Fibroblast of the conjunctiva (primary cell): ENCODE results near the gene BTNL3.
"Not testable (repeated sequence)": the region's sequence is repeated elsewhere in the genome, so short reads cannot be mapped to it uniquely, and the experiment has no call there.

Source experiments
- DNase-seq: peaks from one replicate; pipeline ENCODE4 v3.0.0-alpha.2; 2010; ENCODE audit warnings: low read depth

BTNL3 gene, protein sequence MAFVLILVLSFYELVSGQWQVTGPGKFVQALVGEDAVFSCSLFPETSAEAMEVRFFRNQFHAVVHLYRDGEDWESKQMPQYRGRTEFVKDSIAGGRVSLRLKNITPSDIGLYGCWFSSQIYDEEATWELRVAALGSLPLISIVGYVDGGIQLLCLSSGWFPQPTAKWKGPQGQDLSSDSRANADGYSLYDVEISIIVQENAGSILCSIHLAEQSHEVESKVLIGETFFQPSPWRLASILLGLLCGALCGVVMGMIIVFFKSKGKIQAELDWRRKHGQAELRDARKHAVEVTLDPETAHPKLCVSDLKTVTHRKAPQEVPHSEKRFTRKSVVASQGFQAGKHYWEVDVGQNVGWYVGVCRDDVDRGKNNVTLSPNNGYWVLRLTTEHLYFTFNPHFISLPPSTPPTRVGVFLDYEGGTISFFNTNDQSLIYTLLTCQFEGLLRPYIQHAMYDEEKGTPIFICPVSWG

DNA sequence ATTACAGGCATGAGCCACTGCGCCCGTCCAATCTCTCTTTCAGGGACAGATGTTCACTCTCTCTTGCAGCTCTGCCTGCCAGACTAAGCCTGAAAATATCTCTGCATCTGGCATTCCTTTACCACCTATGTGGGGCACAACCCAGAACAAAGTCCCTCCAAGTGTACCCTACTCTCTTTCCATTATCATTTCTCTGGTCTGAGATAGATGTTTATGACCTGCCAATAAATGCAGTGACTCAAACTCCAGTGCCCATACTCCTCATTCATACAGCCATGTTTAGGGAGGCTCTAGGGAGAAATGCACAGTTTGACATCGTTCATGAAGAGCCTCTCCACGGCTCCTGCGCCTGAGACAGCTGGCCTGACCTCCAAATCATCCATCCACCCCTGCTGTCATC, at the start of gene BTNL3:
BTNL3 (plus strand) TSS at position 255 of the 400 bp plus-strand sequence. CDS start 183 bp downstream, outside the sequence.
- no peak for DNase-seq

DNA sequence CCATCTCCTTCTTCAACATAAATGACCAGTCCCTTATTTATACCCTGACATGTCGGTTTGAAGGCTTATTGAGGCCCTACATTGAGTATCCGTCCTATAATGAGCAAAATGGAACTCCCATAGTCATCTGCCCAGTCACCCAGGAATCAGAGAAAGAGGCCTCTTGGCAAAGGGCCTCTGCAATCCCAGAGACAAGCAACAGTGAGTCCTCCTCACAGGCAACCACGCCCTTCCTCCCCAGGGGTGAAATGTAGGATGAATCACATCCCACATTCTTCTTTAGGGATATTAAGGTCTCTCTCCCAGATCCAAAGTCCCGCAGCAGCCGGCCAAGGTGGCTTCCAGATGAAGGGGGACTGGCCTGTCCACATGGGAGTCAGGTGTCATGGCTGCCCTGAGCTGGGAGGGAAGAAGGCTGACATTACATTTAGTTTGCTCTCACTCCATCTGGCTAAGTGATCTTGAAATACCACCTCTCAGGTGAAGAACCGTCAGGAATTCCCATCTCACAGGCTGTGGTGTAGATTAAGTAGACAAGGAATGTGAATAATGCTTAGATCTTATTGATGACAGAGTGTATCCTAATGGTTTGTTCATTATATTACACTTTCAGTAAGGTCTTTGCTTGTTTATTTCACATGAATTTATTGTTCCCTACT, 38.2 kb upstream of the BTNL3 start:
- DNase-seq: no peak

DNA sequence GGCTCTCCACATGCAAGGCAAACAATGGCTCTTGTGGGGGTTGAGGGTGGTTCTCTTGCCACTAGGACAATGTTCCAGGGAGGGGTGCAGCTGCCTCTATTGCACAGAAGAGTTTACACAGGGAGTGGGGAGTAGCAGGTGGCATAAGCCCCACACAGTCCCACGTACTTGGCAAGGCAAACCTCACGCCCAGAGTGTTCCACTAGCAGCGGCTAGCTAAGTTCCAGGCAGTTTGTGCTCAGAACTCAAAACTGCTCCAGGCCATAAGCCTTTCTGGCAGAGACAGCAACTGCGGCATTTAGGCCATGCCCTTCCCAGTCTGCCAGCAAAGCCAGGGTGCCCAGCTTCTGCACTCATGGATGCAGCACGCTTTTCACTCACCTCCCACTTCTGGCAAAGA, 29.0 kb upstream of the BTNL3 start:
- DNase-seq: no peak

DNA sequence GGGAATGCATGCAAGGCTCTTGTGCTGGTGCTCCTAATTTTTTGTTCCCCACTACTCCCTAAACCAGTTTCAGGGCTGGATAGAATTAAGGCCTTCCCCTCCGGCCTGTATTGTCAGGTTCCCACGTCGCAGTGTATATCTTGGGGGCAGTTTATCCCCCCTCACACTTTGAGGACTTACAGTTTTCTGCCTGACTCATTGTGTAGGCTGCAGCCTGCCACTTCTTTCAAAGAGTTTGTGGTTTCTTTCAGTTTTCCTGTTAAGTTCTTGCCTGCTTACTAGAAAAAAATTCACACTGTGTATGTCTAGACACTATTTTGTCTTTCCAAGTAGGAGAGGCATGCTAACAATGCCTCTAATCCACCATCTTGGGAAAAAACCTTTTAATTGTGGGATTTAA, 28.4 kb upstream of the BTNL3 start:
- DNase-seq: no peak

DNA sequence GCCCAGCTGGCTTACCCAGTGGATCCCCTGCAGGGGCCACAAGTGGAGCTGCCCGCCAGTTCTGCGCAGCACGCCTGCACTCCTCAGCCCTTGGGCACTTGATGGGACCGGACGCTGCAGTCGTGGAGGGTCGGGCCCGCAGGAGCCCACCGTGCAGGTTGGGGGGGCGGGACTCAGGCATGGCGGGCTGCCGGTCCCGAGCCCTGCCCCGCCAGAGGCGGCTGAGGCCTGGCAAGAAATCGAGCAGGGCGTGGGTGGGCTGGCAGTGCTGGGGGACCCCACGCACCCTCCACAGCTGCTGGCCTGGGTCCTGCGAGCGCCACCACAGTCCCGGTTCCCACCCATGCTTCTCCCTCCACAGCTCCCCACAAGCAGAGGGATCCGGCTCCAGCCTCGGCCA, 19.2 kb upstream of the BTNL3 start:
- no peak for DNase-seq

DNA sequence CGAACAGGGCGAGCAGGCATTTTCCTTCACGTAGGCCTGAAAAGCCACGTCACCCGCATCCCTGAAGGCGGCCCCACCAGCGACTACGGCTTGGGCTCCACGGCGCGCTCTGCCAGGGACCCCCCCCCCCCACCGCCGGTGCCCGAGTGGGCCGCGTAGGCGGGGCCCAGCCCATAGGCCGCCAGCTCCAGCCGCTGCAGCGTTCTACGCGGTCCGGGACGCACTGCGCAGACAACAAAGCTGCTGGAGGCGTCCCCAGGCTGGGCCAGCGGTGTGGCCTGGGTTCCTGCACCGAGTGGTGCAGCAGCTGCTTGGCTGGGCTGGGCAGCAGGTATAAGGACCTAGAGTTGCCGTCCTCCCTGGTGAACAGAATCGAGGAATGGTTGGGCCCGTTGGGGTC, 18.3 kb upstream of the BTNL3 start:
- no peak for DNase-seq

DNA sequence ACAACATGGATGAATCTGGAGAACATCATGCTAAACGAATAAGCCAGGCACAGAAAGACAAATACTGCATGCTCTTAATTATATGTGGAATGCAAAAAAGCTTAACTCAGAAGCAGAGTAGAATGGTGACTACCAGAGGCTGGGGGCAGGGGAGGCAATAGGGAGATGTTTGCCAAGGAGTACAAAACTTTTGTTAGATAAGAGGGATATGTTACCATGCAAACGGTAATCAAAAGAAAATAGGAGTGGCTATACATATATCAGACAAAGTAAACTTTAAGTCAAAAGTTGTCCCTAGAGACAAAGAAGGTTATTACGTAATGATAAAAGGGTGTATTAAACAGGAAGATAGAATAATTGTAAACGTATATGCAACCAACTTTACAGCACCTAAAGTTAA, 17.8 kb upstream of the BTNL3 start:
- no peak for DNase-seq

DNA sequence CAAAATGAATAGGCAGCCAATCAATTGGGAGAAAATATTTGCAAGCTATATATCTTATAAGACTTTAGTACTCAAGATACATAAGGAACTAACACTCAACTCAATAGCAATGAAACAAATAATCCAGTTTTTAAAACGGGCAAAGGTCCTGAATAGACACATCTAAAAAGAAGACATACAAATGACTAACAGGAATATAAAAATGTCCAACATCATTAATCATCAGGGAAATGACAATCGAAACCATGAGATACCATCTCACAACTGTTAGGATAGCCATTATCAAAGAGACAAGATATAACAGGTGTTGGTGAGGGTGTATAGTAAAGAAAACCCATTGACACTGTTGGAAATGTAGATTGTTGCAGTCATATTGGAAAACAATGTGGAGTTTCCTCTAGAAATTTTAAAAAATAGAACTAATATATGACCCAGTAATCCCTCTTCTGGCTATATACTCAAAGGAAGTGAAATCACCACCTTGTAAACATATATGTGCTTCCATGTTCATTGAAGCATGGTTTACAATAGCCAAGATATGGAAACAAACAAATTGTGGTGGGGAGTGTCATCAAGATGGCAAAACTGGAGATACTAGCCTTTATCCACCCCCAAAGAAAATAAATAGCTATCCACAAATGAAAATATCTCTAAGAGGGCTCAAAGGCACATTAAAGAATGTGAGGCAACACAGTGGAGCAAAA, 13.9 kb upstream of the BTNL3 start:
- no peak for DNase-seq

DNA sequence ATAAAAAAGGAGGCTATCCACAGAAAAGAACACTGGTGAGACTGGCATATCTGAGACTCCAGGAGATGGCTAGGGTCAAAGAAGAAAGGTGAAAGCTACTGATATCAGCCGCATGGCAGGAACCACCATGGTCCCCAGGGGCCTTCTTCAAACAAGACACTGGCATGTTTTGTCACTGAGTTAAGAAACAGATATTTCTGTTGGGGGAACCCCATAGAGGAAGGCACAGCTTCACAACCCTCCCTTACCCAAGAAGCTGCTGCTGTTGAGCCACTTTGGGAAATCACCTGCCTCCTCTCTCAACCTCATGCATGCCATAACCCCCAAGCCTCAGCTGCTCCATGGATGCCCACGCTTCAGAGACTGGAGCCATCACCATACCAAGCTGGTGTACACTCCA, 13.3 kb upstream of the BTNL3 start:
- no peak for DNase-seq

DNA sequence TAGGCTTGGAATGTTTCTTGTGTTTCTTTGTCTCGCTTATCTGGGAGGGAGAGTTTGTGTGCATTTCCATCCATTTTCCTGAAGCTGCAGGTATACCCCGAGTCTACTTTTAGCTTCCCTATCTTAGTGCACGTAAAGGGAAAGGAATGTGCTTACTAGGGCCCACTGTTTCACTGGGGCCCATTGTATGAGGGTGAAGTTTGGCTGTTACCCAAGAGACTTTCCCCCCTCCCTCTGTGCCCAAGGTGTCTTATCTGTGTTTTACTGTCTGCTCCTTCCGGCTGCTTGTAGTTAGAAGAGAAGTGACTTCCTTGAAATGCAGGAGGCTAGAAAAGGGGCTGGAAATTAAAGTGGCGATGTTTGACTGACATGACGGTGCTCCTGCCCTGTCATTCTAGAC, 12.1 kb upstream of the BTNL3 start:
- DNase-seq: no peak

DNA sequence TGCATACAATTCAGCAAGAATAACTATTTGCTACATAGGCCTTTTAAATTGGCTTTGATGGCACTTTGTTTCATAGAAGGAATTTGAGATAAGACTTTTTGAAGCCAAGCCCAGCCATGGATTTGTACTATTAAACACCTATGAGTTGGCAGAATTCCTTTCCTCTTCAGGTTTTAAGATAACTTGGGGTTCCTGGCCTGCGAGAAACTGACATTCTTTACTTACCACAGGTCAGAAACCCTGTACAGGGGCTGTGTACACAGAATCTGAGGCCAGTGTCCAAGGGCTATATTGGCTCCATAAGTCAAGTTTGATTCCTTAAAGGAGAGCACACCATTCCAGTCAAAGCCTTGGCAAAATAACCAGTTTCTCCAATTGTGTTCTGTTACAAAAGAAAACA, 10.8 kb upstream of the BTNL3 start:
- DNase-seq: no peak

DNA sequence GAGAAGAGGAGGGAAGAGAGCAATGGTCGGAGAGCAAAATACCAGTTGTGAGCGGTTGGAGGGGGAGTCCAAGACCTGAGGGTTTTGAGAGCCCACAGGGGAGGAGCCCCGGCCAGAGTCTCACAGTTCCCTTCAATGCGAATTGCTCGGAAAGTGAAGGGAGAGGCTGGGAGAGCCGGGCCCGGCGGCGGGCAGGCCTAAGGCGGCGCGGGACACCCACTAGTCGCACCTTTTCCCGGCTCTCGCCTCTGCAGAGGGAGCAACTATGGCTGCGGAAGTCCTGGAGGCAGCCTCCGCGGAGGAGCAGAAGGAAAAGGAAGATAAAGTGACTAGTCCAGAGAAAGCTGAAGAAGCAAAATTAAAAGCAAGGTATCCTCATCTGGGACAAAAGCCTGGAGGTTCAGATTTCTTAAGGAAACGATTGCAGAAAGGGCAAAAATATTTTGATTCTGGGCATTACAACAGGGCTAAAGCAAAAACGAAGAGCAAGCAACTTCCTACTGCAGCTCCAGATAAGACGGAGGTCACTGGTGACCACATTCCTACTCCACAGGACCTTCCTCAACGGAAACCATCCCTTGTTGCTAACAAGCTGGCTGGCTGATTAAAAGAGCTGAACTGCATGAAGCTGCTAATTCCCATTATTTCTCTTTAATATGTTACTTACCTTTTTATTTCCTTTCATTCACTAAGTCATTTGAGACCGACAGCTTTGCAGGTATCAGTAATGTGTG, 6.5 kb upstream of the BTNL3 start:
- no peak for DNase-seq

DNA sequence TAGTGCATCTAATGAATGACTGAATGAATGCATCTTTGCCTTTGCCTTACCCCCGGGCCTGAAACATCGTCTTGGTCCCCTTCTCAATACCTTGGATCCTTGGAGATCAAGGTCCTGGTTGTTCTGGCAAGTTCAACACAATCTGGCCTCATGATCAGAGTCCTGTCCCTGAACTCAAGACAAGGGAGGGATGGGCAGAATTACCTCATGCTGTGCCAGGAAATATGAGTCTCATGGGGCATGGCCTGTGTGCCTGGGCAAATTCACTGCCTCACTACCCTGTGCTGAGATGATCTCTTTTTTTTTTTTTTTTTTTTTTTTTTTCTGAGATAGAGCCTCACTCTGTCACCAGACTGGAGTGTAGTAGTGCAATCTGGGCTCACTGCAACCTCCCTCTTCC, 630 bp upstream of the BTNL3 start:
- DNase-seq: no peak

DNA sequence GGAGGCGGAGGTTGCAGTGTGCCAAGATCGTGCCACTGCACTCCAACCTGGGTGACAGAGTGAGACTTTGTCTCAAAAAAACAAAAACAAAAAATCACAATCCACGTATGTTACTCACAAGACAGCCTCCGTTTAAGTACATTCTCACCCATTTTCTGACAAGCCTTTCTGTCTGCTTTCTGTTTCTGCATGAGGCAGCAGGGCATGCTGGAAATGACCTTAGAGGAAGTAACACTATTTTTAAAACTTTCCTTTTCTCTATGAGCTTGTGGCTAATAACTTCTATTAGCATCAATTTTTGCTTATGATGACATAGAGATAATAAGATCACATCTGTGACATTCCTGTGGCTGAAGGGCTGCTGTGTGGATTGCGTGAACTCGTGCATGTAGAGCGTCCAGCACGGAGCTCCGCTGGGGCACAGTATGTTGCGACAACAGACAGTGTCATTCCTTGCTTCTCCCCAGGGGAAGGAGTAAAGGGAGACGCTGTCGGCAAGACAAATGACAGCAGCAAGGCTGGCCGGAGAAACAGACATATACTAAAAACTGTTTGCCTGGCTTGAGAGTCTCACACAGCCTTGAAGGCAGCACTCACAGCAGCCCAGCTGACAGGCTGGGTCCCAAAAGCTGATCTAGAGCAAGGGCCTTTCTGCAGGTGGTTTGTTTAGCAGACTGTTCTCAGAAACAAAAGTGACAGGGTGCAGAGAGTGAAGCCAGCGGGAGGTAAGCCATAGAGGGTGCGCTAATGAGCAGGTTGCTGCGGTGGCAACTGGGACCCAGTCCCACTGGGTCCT, 1.6 kb downstream of the BTNL3 start:
- DNase-seq: no peak

DNA sequence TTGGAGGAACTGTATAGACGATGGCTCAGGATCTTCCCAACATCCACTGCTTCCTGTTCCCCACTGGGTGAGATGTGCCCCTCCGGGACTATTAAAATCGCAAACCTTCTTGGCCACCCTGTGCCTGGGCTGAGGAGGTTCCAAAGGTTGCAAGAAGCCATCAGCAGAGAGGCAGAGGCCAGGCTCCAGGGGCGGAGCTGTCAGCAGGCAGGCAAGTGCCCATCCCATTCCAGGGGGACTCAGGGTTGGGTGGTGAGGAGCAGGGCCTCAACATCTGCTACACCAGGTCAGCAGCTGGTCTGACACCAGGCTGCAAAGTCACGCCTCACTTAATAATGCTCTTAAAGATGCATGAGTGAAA, 2.2 kb downstream of the BTNL3 start:
- DNase-seq: no peak

DNA sequence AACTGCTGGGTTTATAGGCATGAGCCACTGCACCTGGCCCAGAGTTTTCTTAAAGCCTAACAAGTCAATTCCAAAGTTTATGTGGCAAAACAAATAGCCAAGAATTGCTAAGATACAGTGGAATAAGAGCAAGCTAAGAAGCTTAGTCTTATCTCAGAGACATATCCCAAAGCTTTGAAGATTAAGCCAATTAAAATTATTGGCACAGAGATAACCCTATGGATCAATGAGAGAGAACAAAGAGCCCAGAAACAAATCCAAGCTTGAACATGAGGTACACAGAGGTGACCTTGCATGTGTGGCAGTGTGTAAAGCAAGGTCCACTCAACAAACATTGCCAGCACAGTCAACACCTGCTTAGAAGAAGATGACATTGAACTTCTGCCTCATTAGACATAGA, 13.3 kb downstream of the BTNL3 start:
- no peak for DNase-seq

DNA sequence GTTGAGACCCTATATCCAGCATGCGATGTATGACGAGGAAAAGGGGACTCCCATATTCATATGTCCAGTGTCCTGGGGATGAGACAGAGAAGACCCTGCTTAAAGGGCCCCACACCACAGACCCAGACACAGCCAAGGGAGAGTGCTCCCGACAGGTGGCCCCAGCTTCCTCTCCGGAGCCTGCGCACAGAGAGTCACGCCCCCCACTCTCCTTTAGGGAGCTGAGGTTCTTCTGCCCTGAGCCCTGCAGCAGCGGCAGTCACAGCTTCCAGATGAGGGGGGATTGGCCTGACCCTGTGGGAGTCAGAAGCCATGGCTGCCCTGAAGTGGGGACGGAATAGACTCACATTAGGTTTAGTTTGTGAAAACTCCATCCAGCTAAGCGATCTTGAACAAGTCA, 17.1 kb downstream of the BTNL3 start:
- no peak for DNase-seq

DNA sequence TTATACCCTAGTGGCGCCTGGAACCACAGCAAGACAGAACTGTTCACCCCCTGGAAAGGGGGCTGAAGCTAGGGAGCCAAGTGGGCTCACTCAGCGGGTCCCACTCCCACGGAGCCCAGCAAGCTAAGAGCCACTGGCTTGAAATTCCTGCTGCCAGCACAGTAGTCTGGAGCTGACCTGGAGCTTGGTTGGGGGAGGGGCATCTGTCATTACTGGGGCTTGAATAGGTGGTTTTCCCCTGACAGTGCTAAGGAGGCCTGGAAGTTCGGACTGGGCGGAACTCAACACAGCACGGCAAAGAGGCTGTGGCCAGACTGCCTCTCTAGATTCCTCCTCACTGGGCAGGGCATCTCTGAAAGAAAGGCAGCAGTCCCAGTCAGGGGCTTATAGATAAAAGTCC, 19.5 kb downstream of the BTNL3 start:
- DNase-seq: no peak

DNA sequence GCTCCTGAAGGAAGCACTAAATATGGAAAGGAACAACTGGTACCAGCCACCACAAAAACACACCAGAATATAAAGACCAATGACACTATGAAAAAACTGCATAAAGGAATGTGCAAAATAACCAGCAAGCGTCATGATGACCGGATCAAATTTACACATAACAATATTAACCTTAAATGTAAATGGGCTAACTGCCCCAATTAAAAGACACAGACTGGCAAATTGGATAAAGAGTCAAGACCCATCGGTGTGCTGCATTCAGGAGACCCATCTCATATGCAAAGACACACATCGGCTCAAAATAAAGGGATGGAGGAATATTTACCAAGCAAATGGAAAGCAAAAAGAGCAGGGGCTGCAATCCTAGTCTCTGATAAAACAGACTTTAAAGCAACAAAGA, 21.4 kb downstream of the BTNL3 start:
- DNase-seq: not testable (repeated sequence)

DNA sequence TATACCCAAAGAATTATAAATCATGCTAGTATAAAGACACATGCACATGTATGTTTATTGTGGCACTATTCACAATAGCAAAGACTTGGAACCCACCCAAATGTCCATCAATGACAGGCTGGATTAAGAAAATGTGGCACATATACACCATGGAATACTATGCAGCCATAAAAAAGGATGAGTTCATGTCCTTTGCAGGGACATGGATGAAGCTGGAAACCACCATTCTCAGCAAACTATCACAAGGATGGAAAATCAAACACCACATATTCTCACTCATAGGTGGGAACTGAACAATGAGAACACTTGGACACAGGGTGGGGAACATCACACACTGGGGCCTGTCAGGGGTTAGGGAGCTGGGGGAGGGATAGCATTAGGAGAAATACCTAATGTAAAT, 26.0 kb downstream of the BTNL3 start:
- not testable (repeated sequence) for DNase-seq

DNA sequence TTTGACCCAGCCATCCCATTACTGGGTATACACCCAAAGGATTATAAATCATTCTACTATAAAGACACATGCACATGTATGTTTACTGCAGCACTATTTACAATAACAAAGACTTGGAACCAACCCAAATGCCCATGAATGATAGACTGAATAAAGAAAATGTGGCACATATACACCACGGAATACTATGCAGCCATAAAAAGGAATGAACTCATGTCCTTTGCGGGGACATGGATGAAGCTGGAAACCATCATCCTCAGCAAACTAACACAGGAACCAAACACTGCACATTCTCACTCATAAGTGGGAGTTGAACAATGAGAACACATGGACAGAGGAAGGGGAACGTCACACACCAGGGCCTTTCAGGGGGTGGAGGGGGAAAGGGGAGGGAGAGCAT, 28.8 kb downstream of the BTNL3 start:
- not testable (repeated sequence) for DNase-seq

DNA sequence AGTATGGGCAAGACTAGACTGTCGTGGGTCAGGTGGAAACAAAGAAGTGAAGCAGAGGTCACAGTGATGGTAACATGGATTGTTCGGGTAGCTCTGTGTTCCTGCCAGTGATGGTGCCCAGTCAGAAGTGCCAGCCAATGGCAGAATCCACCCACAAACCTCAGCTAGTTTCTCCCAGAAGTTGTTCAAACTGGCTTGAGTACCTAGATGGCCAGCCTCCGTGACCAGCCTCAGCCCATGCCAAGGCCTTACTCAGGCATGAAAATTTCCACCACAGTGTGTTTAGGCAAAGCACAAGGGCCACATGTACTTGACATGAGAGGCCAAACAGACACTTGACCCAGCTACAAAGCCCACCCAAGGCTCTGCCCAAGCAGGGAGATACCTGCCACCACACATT, 32.0 kb downstream of the BTNL3 start:
- DNase-seq: no peak
